HEK293T (cell line): ENCODE data around the gene STAT1.

ENCODE experiments used
- CTCF ChIA-PET: fragments of 350-600 bp; formaldehyde crosslinking; extraction: SDS; loops from one replicate; lab custom pipeline; 2021; ENCODE audit warnings: antibody characterized with exemption, inconsistent platforms; lab: Yijun Ruan, JAX
- POLR2A ChIA-PET: fragments of 350-600 bp; formaldehyde crosslinking; extraction: SDS; loops from one replicate; lab custom pipeline; 2020; ENCODE audit warnings: antibody characterized with exemption, inconsistent platforms; lab: Yijun Ruan, JAX
- DNase-seq: peaks from one replicate; pipeline ENCODE4 v3.0.0; 2012; ENCODE audit warnings: mixed read lengths; ENCODE audit errors: extremely low spot score
- ARNT ChIP-seq: fragments of 450-650 bp; IDR thresholded peaks from 2 replicates; pipeline ENCODE4 v1.6.1; 2017; ENCODE audit warnings: mild to moderate bottlenecking
- BHLHE40 ChIP-seq: fragments of 450-650 bp; IDR thresholded peaks from 2 replicates; pipeline ENCODE4 v1.6.1; 2016; ENCODE audit warnings: mild to moderate bottlenecking, moderate library complexity, borderline replicate concordance
- CTBP1 ChIP-seq: fragments of 450-650 bp; IDR thresholded peaks from 2 replicates; pipeline ENCODE4 v1.6.1; 2016; ENCODE audit warnings: borderline replicate concordance
- ELF4 ChIP-seq: fragments of 450-650 bp; IDR thresholded peaks from 2 replicates; pipeline ENCODE4 v1.6.1; 2017; ENCODE audit warnings: antibody characterized with exemption
- FOXA1 ChIP-seq: fragments of 450-650 bp; IDR thresholded peaks from 2 replicates; pipeline ENCODE4 v1.6.1; 2016; ENCODE audit warnings: mild to moderate bottlenecking
- FOXK2 ChIP-seq: fragments of 450-650 bp; IDR thresholded peaks from 2 replicates; pipeline ENCODE4 v1.6.1; 2016; ENCODE audit warnings: mild to moderate bottlenecking
- FOXM1 ChIP-seq: fragments of 450-650 bp; IDR thresholded peaks from 2 replicates; pipeline ENCODE4 v1.6.1; 2017; ENCODE audit warnings: mild to moderate bottlenecking, borderline replicate concordance
- HDGF ChIP-seq: fragments of 450-650 bp; IDR thresholded peaks from 2 replicates; pipeline ENCODE4 v1.6.1; 2017; ENCODE audit warnings: antibody characterized with exemption, borderline replicate concordance
- L3MBTL2 ChIP-seq: fragments of 450-650 bp; conservative IDR thresholded peaks from 2 replicates; pipeline ENCODE4 v1.6.1; 2016; ENCODE audit warnings: mild to moderate bottlenecking
- LEF1 ChIP-seq: fragments of 450-650 bp; IDR thresholded peaks from 2 replicates; pipeline ENCODE4 v1.6.1; 2017; ENCODE audit warnings: mild to moderate bottlenecking, borderline replicate concordance
- NFRKB ChIP-seq: fragments of 450-650 bp; IDR thresholded peaks from 2 replicates; pipeline ENCODE4 v1.6.1; 2016; ENCODE audit warnings: mild to moderate bottlenecking, moderate library complexity
- PKNOX1 ChIP-seq: fragments of 450-650 bp; IDR thresholded peaks from 2 replicates; pipeline ENCODE4 v1.6.1; 2016
- SP1 ChIP-seq: fragments of 450-650 bp; IDR thresholded peaks from 2 replicates; pipeline ENCODE4 v1.6.1; 2017
- SUZ12 ChIP-seq: fragments of 450-650 bp; IDR thresholded peaks from 2 replicates; pipeline ENCODE4 v1.6.1; 2016; ENCODE audit warnings: mild to moderate bottlenecking
- TARDBP ChIP-seq: fragments of 450-650 bp; IDR thresholded peaks from 2 replicates; pipeline ENCODE4 v1.6.1; 2016
- ZNF384 ChIP-seq: fragments of 450-650 bp; IDR thresholded peaks from 2 replicates; pipeline ENCODE4 v1.6.1; 2016

The STAT1 gene

DNA sequence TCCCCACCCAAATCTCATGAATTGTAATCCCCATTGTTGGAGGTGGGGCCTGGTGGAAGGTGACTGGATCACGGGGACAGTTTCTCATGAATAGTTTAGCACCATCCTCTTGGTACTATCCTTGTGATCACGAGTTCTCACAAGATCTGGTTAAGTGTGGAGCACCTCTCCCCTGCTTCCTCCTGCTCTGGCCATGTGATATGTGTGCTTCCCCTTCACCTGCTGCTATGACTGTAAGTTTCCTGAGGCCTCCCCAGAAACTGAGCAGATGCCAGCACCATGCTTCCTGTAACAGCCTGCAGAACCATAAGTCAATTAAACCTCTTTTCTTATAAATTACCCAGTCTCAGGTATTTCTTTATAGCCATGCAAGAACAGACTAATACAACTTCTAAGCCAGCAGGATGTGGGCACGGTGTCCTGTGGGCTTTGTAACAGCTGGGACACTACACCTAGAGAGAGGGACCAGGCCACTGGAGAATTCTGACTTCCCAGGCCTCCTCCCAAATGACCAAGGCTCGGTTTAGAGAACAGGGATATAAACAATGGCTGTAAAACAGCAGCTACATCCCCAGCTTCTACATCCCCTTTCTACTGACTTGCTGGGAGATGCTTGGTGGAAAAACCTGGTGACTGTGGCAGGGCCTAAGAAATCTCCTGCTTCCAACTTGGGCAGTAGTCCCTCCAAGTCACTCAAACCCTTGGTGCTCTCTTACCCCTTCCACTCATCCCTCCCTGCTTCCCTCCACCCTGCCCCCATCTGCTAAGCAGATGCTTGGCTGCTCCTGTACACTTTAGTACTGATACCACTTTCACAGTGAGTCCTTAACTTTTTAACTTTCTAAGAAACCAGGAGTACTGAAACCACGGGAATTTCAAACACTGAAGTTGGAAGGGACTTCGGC, 10.3 kb downstream of the STAT1 start:
- ChIA-PET CTCF (no interaction called here), POLR2A (no interaction called here)
- DNase-seq = no peak
- no peak for TF ChIP-seq FOXK2
- TF ChIP-seq FOXM1 = no peak
- no peak for TF ChIP-seq PKNOX1
- no peak for TF ChIP-seq ZNF384
- no peak for TF ChIP-seq TARDBP
- TF ChIP-seq BHLHE40 = no peak
- no peak for TF ChIP-seq HDGF
- TF ChIP-seq FOXA1 = no peak
- TF ChIP-seq SUZ12 = no peak
- TF ChIP-seq ELF4 = no peak
- TF ChIP-seq CTBP1 = no peak
- TF ChIP-seq SP1 = no peak
- no peak for TF ChIP-seq L3MBTL2
- no peak for TF ChIP-seq LEF1
- TF ChIP-seq NFRKB = no peak

DNA sequence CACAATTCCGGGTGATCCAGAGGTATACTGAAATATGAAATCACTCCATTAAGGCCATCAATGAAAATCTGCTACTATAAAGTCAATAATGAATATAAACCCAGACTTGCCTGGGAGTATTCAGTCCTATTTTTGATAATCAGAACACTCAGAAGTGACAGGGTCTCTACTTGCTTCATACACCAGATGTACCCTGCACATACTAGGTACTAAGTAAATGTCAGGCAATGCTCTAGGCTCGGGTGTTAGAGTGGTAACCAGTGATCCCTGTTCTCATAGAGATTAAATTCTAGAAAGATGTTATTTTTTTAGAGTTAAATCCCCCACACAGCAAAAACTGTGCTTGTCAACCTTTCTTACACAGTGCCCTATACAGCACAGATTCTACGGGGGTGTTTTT, 12.3 kb downstream of the STAT1 start:
- no peak for DNase-seq
- POLR2A ChIA-PET = no interaction called here
- no peak for TF ChIP-seq PKNOX1
- no peak for TF ChIP-seq ARNT
- no peak for TF ChIP-seq TARDBP
- no peak for TF ChIP-seq SP1
- TF ChIP-seq FOXM1 = no peak
- no peak for TF ChIP-seq HDGF
- no peak for TF ChIP-seq BHLHE40
- no peak for TF ChIP-seq CTBP1
- CTCF ChIA-PET = no interaction called here

- TF ChIP-seq SP1 (no peak), ELF4 (no peak), LEF1 (no peak), SUZ12 (no peak), FOXM1 (no peak), ARNT (no peak), FOXK2 (no peak), L3MBTL2 (no peak), HDGF (no peak), FOXA1 (no peak), BHLHE40 (no peak), CTBP1 (no peak), PKNOX1 (no peak), TARDBP (no peak), NFRKB (no peak)
- ChIA-PET CTCF (no interaction called here), POLR2A (interaction anchor here (0.7 kb wide), 1 partner anchor 11 kb away, joined by 3 read pairs; no protein-coding TSS in a partner anchor)
- no peak for DNase-seq
Observed at GRCh38 chr2:191001032-191001431, 12.9 kb downstream of the STAT1 start.

DNA sequence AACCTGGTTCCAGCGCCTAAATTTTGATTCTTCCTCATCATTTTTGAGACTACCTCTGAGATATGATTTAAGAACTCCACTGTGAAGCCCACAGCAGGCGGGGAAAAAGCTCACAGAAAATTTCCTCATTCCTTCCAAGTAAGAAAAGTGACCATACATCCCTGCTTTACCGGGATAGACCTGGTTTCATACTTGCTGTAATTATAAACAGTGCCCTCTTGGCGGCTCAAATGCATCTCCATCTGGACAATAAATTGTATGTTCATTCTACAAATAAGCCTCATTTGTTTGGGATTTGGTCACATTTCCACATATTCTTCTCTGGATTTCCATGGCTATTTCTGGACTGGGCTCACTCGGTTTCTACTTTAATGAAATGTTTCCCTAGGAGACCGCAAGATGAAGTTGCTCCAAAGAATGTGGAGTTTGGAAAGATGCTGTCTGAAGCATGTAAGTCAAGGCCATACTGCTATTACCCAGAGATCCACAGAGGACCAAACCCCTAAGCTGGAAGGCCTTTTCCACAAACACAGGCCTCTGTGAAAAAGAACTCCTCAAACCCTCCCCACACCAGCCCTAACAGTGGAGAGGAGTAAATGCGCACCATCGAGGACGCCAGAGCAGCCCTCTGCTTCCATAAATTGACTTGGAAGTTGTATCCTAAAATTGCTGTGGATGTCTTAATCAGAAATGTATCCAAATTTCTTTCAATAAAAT, 13.9 kb downstream of the STAT1 start:
- TF ChIP-seq FOXK2 = no peak
- no peak for DNase-seq
- CTCF ChIA-PET = no interaction called here
- POLR2A ChIA-PET = interaction anchor here (0.7 kb wide), 1 partner anchor 12 kb away, joined by 3 read pairs; no protein-coding TSS in a partner anchor

DNA sequence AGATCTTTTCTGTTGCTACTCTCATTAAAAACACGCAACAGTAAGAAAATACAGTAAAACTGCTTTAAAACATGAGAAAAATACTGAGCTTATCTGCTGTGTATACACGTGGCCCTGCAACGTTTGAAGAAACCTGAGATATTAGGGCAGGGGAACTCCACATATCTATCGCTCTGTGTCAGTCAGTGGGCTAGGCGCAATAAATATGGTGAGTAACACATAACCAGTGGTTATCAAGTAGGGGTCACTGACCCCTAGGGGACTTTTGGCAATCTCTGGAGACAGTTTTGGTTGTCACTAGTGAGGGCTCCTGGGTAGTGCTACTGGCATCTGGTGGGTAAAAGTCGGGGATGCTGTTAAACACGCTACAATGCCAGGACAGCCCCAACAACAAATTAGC, 14.9 kb downstream of the STAT1 start:
- ChIA-PET POLR2A (no interaction called here), CTCF (no interaction called here)
- no peak for DNase-seq
- TF ChIP-seq ZNF384 (no peak), FOXK2 (no peak), PKNOX1 (no peak), ELF4 (no peak), FOXM1 (no peak), TARDBP (no peak), HDGF (no peak), FOXA1 (no peak), CTBP1 (no peak), L3MBTL2 (no peak), BHLHE40 (no peak), NFRKB (no peak), ARNT (no peak), SP1 (no peak), SUZ12 (no peak), LEF1 (no peak)
